Skin of body (tissue), 2 donors: ENCODE results near the gene SLC5A6. TPM values are rescaled to one million over a fixed set of nuclear protein-coding genes. Genes with fewer than 3 reads are reported as not detected.
A peak's percentile ranks its signal among the peaks of the same experiment; 100 is the strongest.

Experiments used
- DNase-seq: peaks from one replicate; lab custom pipeline; 2025; lab: John Stamatoyannopoulos, UW
- total RNA-seq: library from RNA; depleted of rRNA; stranded (reverse); fragments of >200 nt; gene quantifications from one replicate; pipeline ENCODE4 v1.2.3, GENCODE V29; 2014

The SLC5A6 gene
- total RNA-seq, 1 donor from 2014 or later: 23.0 TPM

DNA sequence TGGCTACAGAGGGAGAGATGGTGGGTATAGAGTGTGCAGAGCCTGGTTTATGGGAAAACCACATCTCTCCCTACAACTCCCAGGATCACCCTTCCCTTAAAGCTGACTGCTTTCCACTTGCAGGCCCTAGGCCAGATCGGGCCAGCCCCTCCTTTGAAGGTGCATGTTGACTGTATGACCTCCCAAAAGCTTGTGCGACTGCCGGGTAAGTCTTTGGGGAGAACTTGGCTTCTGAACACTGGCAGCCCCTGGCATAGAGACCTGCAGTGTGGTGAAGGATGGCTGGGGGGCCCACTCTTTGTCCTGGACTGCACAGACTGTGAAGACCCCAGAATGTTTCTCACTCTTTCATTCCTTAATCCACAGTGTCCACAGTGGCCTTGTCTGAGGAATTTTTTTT, 24.6 kb upstream of the SLC5A6 start:
- DNase-seq: no peak

DNA sequence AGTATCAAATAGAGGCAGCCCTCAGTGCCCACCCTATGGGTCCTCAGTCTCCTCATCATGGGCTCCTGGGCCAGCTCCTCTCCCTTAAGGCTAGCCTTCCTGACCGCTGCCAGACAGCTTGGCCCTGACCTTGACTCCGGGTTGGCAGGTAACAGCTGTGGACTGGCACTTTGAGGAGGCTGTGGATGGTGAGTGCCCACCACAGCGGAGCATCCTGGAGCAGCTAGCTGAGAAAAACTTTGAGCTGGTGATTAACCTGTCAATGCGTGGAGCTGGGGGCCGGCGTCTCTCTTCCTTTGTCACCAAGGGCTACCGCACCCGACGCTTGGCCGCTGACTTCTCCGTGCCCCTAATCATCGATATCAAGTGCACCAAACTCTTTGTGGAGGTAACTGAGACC, 24.1 kb upstream of the SLC5A6 start:
- no peak for DNase-seq

DNA sequence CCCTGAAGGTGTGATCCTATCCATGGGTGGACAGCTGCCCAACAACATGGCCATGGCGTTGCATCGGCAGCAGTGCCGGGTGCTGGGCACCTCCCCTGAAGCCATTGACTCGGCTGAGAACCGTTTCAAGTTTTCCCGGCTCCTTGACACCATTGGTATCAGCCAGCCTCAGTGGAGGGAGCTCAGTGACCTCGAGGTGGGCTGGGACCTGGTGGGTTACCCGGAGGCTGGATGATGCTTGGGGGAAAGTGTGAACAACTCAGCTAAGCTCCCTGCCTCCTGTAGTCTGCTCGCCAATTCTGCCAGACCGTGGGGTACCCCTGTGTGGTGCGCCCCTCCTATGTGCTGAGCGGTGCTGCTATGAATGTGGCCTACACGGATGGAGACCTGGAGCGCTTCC, 21.3 kb upstream of the SLC5A6 start:
- DNase-seq: no peak

DNA sequence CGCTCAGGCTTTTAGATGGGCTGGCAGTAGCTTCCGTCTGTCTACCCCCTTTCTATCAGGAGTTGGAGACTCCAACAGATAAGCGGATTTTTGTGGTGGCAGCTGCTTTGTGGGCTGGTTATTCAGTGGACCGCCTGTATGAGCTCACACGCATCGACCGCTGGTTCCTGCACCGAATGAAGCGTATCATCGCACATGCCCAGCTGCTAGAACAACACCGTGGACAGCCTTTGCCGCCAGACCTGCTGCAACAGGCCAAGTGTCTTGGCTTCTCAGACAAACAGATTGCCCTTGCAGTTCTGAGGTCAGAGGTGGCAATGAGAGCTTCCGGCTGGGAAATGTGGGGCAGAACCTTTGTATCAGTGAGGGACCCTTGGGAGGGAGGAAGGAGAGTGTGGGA, 19.9 kb upstream of the SLC5A6 start:
- no peak for DNase-seq

DNA sequence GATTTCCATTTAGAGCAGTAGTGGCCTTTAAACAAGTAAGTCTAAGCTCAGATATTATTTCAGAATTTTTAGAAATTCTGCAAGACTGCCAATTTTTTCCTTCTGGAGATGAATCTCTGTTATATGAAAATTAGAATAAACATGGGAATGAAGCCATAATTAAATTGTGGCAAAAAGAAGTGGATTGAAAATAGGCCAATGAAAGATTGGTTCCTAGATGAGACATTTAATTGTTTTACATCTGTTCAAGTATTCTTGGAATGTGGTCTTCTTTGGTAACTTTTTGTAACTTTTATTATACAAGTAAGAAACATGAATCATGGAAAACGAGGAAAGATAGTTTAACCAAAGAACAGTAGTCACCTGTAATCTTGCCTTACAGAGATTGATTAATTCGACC, 15.4 kb upstream of the SLC5A6 start:
- no peak for DNase-seq

DNA sequence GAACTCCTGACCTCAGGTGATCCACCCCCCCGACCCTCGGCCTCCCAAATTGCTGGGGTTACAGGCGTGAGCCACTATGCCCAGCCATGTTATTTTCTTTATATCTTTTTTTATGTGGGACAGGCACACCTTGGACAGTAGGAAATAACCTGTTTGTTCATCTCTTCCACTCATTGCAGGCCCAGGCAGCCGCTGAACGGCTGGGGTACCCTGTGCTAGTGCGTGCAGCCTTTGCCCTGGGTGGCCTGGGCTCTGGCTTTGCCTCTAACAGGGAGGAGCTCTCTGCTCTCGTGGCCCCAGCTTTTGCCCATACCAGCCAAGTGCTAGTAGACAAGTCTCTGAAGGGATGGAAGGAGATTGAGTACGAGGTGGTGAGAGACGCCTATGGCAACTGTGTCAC, 13.5 kb upstream of the SLC5A6 start:
- no peak for DNase-seq

DNA sequence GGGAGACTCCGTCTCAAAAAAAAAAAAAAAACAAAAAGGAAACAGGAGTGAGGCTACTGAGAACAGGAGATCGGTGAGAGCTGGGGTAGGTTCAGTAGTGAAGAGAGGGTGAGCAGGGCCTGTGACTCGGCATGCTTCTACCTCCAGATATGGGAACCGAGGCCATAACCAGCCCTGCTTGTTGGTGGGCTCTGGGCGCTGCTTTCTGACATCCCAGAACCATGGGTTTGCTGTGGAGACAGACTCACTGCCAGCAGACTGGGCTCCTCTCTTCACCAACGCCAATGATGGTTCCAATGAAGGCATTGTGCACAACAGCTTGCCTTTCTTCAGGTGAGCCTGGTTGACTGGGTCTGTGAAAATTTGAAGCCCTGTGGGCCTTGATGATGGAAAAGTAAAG, 11.3 kb upstream of the SLC5A6 start:
- no peak for DNase-seq

DNA sequence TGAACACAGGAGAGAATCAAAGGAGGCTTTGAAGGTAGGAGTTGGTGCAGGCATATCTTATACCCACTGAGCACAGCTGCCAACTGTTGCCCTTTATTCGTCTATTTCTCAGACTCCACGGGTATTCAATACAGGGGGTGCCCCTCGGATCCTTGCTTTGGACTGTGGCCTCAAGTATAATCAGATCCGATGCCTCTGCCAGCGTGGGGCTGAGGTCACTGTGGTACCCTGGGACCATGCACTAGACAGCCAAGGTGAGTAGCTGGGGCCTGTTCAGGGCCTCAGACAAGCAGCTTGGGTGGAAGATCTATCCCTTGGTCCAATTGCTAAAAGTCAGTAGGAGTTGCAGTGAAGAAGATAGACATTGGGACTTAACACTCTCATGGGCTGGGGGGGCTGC, 10.3 kb upstream of the SLC5A6 start:
- no peak for DNase-seq

DNA sequence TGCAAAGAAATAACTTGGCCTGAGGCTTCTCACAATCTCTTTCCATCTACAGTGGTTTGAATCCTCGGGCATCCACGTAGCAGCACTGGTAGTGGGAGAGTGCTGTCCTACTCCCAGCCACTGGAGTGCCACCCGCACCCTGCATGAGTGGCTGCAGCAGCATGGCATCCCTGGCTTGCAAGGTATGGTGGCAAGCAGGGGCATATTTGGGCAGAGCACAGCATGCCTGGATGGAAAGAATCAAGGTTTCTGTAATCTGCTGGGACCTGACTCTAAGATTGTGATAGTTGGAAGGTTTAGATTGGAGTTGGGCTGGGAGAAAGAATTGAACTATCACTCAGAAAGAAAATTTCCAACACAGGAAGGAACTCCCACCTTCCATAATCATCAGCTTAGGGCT, 9.1 kb upstream of the SLC5A6 start:
- DNase-seq: no peak

DNA sequence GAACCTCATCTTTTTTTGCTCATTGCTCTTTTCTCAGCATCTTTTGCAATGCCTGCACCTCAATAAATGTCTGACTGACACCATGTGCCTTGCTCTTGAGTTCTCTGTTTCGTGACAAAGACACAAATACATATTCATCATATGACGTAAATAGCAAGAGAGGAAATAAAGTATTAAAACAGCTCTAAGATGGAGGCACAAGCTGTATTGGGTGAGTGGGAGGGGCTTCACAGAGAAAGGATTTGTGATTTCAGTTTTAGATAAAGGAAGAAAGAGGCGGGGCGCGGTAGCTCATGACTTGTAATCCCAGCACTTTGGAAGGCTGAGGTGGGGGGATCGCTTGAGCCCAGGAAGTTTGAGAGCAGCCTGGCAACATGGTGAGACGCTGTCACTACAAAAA, 8.0 kb upstream of the SLC5A6 start:
- DNase-seq: no peak

DNA sequence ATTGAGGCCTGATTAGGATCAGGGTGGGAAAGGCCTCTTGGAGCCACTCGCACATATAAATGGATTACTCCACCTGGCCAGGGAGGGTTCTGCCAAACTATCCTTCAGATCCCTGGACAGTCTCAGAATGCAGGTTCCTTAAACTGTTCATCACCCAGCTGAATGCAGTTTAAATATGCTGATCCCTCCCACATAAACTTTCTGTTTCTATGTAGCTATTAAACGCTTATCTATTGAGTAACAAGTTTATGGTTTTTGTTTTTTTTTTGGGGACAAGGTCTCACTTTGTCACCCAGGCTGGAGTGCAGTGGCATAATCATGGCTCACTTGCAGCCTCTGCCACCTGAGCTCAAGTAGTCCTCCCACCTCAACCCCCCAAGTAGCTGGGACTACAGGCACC, 7.0 kb upstream of the SLC5A6 start:
- no peak for DNase-seq

DNA sequence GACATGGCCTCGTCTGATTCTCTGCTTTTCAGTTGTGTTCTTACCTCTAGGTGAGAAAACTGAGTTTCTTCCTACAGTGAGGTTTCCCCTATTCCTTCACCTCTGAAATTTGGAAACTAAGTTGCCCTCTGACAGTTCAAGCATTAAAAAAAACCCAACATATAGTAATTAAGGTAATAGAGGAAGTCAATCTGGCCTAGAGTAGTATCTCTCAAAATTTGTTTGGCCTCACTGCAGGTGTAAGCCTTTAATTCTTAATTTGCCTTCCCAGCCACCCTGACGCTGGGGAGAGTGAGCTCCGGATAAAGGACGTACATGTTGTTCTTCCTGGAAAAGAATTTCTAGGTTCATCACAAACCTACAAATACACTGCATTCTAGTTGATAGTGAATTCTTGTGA, 6.5 kb upstream of the SLC5A6 start:
- no peak for DNase-seq

DNA sequence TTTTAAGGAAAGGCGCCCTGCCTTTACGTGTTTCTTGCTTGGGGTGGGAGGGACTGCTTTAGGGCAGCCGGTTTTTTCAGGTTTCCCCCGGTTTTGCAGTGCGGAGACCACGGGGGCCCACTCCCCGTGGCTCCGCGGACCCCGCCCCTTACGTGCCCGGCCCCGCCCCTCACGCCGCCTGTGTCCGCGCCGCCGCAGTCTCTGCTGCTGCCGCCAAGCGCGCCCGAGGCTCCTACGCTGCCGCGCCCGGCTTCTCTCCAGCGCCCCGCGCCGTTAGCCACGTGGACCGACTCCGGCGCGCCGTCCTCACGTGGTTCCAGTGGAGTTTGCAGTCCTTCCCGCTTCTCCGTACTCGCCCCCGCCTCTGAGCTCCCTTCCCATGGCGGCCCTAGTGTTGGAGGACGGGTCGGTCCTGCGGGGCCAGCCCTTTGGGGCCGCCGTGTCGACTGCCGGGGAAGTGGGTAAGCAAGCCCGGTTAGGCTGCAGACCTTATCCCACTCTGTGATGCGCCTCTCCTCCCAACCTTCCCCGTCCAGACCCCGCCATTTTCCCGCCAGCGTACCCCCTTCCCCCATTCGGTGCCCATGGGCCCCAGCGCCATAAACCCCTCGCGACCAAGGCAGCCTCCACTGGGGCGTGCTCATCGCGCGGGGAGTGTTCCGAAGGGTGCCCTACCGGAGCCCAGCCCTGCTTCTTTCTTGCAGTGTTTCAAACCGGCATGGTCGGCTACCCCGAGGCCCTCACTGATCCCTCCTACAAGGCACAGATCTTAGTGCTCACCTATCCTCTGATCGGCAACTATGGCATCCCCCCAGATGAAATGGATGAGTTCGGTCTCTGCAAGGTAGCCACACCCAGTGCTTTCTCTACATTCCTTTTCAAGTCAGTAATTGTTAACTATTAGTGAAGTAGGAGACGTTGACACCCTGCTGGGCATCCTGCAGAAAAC, 5.4 kb upstream of the SLC5A6 start, which contains the start of gene CAD:
Gene CAD, plus strand, starts transcription at position 197 of the 949 bp plus-strand sequence. Its CDS starts 183 bp downstream, at position 380.
- DNase-seq: peak; percentile 72

DNA sequence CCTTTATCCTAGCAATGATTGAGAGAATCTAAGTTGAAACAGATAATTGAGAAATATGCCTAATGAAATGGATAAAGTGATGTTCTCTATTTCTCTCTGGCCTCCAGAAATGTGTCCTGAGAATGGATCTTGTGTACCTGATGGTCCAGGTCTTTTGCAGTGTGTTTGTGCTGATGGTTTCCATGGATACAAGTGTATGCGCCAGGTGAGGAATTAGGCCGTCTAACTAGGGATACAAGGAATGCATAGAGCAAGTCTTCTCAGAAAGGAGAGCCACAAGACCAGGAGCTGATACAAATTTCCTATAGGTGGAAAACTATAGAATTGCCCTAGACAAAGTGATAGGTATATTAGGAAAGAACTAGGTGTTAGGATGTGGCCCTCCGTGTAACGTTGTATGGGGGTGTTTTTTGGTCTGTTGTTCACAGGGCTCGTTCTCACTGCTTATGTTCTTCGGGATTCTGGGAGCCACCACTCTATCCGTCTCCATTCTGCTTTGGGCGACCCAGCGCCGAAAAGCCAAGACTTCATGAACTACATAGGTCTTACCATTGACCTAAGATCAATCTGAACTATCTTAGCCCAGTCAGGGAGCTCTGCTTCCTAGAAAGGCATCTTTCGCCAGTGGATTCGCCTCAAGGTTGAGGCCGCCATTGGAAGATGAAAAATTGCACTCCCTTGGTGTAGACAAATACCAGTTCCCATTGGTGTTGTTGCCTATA, 4.5 kb upstream of the SLC5A6 start:
- DNase-seq: no peak

DNA sequence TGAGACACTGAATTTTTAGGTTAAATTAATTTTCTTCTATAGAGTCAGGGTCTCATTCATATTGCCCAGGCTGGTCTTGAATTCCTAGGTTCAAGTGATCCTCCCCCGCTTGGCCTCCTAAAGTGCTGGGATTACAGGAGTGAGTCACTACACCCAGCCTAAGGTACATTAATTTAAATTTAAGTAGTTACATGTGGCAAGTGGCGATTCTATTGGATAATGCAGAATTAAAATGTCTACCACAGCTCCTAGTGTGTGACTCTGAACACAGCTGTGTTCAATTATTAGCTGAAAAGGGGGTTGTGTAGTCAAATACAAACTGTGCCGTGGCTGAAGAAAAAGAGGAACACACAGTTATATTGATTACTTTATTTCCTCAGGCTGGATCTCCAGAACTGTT, 2.9 kb upstream of the SLC5A6 start:
- DNase-seq: no peak

DNA sequence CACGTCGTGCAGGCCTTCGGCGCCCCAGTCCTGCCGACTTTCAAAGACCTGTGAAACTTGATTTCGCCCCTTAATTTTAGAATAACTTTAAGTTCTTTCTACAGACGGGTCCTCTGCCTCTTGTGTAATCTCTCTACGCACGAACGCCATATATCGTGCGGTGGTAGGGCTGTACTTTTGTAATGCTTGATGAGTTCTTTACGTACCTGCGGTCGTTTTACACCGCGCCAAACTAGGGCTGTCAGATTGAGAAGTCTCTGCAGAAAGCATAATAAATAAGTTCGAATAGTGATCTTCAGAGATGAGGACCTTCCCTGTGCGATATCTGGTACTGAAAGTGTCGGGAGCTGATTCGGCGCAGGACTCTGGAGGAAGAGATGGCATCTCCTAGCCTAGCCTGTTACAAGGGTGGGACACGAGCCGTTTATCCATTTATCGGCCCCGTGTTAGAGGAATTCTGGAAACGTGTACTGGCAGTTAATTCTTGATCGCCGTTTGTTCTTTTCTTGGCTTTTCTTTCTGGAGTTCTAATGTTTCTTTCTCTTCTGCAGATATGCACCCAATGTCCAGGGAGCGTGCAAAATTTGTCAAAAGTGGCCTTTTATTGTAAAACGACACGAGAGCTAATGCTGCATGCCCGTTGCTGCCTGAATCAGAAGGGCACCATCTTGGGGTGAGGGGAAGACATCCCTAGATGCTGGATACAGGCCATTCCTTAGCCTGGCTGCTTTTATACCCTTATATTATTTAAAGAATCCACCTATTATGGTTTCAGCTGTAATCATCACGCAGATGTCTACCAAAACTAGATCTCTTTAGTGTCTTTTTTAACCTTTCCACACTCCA, 781 bp upstream of the SLC5A6 start:
- DNase-seq: peak; percentile 37

DNA sequence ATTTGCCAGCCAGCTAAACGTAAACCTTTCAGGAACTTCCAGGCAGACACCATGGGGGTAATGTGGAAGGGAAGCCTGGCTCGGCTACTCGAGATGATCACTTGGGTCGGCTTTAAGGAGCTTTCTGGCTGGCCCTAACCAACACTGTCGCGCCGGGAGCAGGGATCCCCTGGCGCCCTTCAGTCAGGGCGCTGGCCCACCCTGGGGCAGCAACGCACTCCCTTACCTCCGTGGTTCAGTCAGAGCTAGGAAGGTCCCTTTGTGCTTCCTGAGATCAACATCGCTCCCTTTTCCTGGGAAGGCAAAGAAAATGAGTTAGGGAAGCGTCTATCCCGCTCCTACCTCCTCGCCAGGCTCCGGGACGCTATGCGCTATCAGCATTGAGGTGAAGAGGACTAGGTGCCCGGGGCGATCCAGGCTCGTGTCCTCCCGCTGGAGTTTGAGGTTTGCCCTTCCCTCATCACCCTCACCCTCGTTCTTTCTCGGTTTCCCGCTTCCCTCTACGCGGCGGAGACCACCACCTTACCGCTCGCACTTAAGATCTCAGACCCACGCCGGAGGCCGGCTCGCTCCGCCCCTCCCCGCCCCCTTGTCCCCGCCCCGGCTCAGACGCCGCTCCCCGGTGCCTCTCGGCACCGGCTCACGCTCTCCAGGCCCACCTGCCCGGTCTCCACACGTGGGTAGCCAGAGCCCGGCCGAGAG, 676 bp downstream of the SLC5A6 start:
- no peak for DNase-seq

DNA sequence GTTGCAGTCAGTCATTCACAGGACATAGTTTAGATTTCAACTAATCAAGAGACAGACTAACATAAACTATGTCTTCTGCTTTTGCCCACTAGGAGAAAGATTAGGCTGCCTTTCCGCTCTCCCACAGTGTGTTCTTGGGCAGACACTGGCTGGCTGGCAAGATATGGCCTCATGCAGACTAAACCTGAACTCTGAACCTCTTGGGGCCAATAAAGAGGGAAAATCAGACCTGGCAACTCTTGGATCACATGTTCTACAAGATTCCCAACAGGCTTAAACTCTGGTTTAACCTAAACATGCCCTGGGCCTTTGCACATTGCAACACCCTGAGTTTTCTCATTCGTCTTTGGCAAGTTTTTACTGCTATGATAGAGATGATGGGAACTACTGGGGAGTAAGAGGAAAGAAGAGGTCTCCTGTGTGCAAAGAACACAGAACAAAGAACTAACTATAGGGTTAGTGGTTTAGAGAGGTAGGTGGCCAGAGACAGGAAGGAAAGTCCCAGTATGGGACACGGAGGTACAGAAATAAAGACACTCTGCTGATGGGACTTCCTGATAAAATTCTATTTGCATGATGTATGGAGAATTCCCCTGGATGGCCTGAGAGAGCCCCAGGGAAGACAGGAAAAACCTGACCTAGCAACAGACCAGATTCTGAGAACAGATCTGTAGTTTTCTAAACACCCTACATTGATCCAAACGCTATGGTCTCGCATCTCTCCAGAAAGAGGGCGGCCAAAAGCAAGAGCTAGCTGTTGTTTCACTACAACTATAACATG, 2.3 kb downstream of the SLC5A6 start:
- DNase-seq: no peak

DNA sequence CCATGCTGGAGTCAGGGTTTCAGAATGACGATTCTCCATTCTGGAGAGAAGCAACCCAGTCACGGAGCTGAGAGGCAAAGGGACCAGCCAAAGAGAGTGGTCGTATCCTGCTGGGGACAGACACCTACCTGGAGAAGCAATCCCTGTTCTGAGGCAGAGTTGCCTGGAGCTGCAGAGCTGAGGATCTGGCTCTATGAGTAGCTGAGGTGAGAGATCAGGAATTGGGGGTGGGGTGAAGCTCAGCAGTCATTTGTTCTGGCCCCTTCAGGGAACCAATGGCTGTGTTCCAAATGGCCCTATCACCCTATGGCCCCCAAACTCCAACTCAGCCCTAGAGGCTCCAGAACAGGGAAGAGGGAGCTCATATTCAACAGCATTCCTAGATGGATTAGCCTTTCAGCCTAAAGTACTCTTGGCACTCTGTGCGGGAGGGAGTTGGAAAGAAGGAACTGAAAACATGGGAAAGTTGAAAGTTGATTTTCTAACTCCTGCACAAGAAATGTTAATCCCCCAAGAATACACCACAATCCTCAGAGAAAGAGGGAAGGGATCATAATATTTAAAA, 3.5 kb downstream of the SLC5A6 start:
- DNase-seq: no peak

DNA sequence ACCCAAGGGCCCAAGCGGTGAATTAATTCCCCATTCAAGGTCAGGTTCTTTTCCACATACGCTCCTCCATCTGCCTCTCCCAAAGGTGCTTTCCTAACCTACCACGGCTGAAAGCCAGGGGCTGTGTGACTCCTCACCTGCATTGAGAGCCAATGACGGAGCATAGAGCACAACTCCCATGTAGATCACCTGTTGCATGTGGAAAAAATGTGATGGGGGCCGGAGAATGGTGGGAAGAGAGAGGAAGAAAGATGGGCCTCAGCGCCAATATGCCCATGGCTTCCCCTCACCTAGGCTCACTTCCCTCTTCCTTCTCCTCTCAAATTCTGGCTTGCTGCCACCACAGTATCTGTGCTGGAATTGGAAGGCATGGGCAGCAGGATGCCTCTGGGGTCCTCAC, 5.7 kb downstream of the SLC5A6 start:
- no peak for DNase-seq
